Activated T-helper 1 cell treated with anti-CD3 and anti-CD28 coated beads, Interleukin-12 subunit alpha, Interleukin-12 subunit beta, Interleukin-2, Interleukin-4 antibody, amounts not matched to agents 30 ng/mL and 10 ng/mL and 1 ng/mL, durations not matched to agents 14 hours and 24 hours and 36 hours (primary cell): Measurements from ENCODE around the gene AGAP1. TPM values are rescaled to one million over a fixed set of nuclear protein-coding genes. Genes with fewer than 3 reads are reported as not detected.

ENCODE experiments used
- DNase-seq: peaks from one replicate; pipeline ENCODE4 v3.0.0; 2021; ENCODE audit warnings: low spot score
- H3K27ac Mint-ChIP-seq: one replicate; pipeline ENCODE4 v1.8.0; 2021; ENCODE audit warnings: mild to moderate bottlenecking, mixed read lengths
- H3K27me3 Mint-ChIP-seq: one replicate; pipeline ENCODE4 v1.8.0; 2022; ENCODE audit warnings: mild to moderate bottlenecking, moderate library complexity, mixed read lengths; ENCODE audit not compliant: insufficient read depth
- H3K36me3 Mint-ChIP-seq: one replicate; pipeline ENCODE4 v1.8.0; 2021; ENCODE audit warnings: low read depth, mixed read lengths
- H3K4me1 Mint-ChIP-seq: one replicate; pipeline ENCODE4 v1.8.0; 2021; ENCODE audit warnings: low read depth, mixed read lengths
- H3K4me3 Mint-ChIP-seq: one replicate; pipeline ENCODE4 v1.8.0; 2021; ENCODE audit warnings: mild to moderate bottlenecking, moderate library complexity, mixed read lengths
- H3K9me3 Mint-ChIP-seq: one replicate; pipeline ENCODE4 v1.8.0; 2021; ENCODE audit warnings: mixed read lengths
- intact Hi-C: fragments of 100-400 bp; cut with micrococcal nuclease; formaldehyde crosslinking; loops from one replicate; pipeline ENCODE4 v1.15.1; 2024
- total RNA-seq: library from RNA; stranded (reverse); gene quantifications from 2 replicates; pipeline ENCODE4 v1.2.3, GENCODE V29; 2022

The AGAP1 gene
- total RNA-seq, 1 donor from 2014 or later: 2.0 TPM

DNA sequence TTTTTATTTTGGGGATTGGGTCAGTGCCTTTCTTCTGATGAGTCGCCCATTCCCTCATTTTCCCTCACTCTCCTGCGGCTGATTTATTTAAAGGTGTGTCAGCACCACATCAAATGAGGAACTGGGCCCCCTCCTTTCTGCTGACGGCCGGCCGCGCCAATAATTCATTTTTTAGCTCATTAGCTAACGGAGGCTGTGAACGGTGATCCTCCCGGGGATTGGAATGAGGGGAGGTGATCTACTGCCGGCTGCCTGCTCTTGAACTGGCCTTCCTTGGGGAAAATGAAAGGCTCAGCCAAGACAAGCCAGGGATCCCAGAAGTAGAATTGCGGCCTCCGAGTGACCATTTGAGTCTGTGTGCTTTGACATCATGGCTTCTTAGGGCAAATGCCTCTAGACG, 620.1 kb downstream of the AGAP1 start:
- Mint-ChIP-seq H3K36me3 (no peaks in the 10 kb centered on the region), H3K4me3 (no peak overlapping the region), H3K27me3 (no peaks in the 10 kb centered on the region), H3K9me3 (no peaks in the 10 kb centered on the region), H3K27ac (no peak overlapping the region), H3K4me1 (no peaks in the 10 kb centered on the region)
- DNase-seq: no peak
- intact Hi-C loops: no loop called here

DNA sequence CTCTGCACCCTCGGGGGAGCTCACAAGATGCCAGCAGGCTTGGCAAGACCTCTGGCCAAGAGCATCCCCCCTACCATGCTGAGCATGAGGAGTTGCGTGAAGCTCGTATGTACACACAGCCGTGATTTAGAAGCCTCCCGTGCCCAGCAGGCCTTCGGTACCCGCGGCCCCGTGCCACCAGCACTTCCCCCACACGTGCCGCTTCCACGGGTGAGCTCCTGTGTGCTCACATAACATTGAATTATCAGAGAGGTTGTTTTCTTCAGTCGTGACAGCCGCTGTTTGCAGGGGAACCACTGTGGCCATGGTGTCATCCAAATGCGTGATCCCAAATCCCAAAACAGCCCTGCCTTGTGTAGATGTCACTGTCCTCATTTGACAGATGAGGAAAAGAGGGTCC, 621.1 kb downstream of the AGAP1 start:
- peaks cover 3% of the 10 kb centered on the region for H3K27me3 Mint-ChIP-seq
- H3K36me3 Mint-ChIP-seq: no peaks in the 10 kb centered on the region
- no peak overlapping the region for H3K4me3 Mint-ChIP-seq
- intact Hi-C loops: no loop called here
- DNase-seq: no peak
- no peaks in the 10 kb centered on the region for H3K9me3 Mint-ChIP-seq
- no peak overlapping the region for H3K27ac Mint-ChIP-seq
- no peaks in the 10 kb centered on the region for H3K4me1 Mint-ChIP-seq

DNA sequence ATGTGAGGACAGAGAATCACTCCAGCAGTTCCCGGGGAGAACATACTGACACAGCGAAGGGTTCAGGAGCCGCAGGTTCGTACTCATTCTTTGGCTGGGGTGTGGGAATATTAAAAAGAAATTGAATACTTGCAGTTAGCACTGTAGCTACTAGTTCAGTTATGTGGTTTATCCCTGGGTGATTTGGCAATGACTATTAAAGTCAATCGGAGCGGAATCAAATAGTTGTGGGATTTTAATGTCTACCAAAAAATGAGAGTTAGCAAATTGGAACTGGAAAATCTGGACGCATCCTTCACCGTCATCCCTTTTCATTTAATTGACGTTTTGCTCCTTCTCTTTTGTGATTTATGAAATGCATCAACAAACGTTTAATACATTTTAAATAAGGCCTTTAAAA, 623.6 kb downstream of the AGAP1 start:
- Mint-ChIP-seq H3K36me3 (no peaks in the 10 kb centered on the region), H3K4me1 (no peaks in the 10 kb centered on the region), H3K27ac (no peak overlapping the region), H3K27me3 (peaks cover 3% of the 10 kb centered on the region), H3K9me3 (no peaks in the 10 kb centered on the region), H3K4me3 (no peak overlapping the region)
- intact Hi-C loops: no loop called here
- DNase-seq: no peak

DNA sequence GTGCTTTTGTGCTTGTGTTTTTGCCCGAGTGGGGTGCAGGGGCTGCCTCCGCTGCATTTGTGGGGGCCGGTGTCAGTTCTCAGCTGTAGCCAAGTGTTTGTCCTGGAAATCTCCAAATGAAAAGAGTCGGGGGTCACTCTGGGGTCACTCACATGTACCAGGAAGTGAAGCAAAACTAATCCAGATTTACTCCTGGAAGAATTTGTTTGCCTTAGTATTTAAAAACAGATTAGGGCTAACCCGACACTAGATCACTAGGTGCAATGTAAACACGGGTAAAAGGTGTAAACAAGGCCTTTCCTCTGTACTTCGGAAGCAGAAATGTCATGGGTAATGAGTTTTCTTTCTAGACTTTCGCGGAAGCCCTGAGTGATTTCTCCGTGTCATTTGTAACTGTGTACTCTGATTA, 624.0 kb downstream of the AGAP1 start:
- DNase-seq: no peak
- intact Hi-C loops: no loop called here
- H3K27me3 Mint-ChIP-seq: peaks cover 3% of the 10 kb centered on the region

DNA sequence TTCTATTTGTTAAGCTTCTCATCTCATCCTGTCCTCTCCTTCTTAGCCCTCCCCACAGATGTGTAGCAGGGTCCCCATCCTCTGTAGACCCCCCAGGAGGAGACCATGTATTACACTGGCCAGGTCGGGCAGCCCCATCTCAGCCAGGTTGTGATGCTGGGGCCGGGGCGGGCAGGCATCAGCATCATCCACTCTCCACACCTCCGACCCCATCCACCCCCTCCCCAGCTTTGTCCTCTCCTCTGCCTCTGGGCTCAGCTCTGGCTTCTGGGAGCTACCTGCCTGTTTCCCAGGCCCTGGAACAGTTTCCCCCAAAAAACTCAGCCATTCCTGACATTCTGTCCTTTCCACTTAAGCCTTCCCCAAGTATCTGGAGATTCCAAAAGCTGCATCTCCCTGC, 625.2 kb downstream of the AGAP1 start:
- Mint-ChIP-seq H3K27ac (no peak overlapping the region), H3K4me3 (no peak overlapping the region), H3K36me3 (no peaks in the 10 kb centered on the region), H3K4me1 (no peaks in the 10 kb centered on the region), H3K9me3 (no peaks in the 10 kb centered on the region), H3K27me3 (peaks cover 3% of the 10 kb centered on the region)
- DNase-seq: no peak
- intact Hi-C loops: no loop called here

More for the DNA sequence above, 624.0 kb downstream of the AGAP1 start:
- no peaks in the 10 kb centered on the region for H3K9me3 Mint-ChIP-seq
- no peaks in the 10 kb centered on the region for H3K36me3 Mint-ChIP-seq
- H3K4me1 Mint-ChIP-seq: no peaks in the 10 kb centered on the region
- H3K27ac Mint-ChIP-seq: no peak overlapping the region
- H3K4me3 Mint-ChIP-seq: no peak overlapping the region

DNA sequence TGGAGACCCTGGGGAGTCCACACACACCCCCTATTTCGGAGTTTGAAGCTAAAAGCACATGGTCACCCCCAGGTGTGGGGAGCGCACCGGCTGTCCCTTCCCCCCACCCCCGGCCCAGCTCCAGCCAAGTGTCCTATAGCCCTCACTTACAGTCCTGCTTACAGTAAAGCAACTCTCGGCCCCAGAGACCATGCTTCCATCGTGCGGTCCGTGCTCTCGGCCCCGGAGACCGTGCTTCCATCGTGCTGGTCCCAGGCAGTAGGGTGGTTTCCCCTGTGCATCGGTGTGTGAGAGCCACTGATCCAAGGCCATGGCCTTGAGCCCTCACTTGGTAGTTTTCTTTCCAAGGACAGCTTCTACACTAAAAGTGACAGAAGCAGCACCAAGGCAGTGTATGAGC, 625.6 kb downstream of the AGAP1 start:
- Mint-ChIP-seq H3K36me3 (no peaks in the 10 kb centered on the region), H3K27me3 (peaks cover 3% of the 10 kb centered on the region), H3K9me3 (no peaks in the 10 kb centered on the region), H3K4me3 (no peak overlapping the region), H3K4me1 (no peaks in the 10 kb centered on the region), H3K27ac (no peak overlapping the region)
- no peak for DNase-seq
- intact Hi-C loops: no loop called here

DNA sequence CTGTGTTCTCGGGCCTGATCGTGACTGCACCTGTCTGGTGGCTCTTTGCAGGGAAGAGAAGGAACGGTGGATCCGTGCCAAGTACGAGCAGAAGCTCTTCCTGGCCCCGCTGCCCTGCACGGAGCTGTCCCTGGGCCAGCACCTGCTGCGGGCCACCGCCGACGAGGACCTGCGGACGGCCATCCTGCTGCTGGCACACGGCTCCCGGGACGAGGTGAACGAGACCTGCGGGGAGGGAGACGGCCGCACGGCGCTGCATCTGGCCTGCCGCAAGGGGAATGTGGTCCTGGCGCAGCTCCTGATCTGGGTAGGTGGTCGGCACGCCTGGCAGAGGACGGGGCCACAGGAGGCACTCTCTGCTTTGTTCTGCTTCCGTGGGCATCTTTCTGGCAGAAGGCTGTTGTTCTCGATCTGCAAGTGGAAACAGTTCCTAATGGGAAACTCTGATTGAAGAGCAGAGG, 626.3 kb downstream of the AGAP1 start:
- no peak overlapping the region for H3K4me3 Mint-ChIP-seq
- no peaks in the 10 kb centered on the region for H3K4me1 Mint-ChIP-seq
- H3K27ac Mint-ChIP-seq: no peak overlapping the region
- H3K9me3 Mint-ChIP-seq: no peaks in the 10 kb centered on the region
- intact Hi-C loops: no loop called here
- no peak for DNase-seq
- H3K27me3 Mint-ChIP-seq: peaks cover 3% of the 10 kb centered on the region
- no peaks in the 10 kb centered on the region for H3K36me3 Mint-ChIP-seq

DNA sequence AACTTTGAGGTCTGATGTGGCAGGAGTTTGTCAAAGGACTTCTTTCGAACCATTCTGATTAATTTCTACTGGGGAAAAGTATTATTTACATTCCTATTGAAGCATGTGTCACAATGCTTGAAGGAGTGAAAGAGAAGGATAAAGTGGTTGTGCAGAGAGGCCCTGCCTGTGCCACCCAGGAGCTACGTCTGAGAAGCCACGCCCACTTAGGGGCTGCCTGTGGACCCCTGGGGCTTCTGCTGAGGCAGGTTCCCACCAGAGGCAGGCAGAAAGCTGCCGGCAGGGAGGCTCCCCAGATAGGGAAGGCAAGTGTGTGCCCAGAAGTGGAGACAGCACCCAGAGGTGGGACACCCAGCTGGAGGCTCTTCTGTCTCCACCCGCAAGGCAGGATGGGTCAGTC, 627.0 kb downstream of the AGAP1 start:
- no peak for DNase-seq
- Mint-ChIP-seq H3K36me3 (no peaks in the 10 kb centered on the region), H3K9me3 (no peaks in the 10 kb centered on the region), H3K4me1 (no peaks in the 10 kb centered on the region), H3K27me3 (peaks cover 3% of the 10 kb centered on the region), H3K4me3 (no peak overlapping the region), H3K27ac (no peak overlapping the region)
- intact Hi-C loops: no loop called here

DNA sequence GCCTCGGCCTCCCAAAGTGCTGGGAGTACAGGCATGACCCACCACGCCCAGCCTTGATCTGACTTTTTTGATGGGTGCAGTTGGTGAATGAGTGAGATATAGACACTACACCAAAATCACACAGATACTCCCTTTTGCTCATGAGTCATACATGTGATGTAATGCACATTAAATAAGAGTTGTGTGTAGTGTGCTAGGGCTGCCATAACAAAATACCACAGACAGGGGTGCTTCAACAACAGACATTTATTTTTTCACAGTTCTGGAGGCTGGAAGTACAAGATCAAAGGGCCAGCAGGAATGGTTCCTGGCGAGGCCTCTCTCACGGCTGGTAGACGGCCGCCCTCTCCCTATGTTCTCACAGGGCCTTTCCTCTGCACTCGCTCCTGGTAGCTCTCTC, 627.7 kb downstream of the AGAP1 start:
- Mint-ChIP-seq H3K4me3 (no peak overlapping the region), H3K9me3 (no peaks in the 10 kb centered on the region), H3K27ac (no peak overlapping the region), H3K4me1 (no peaks in the 10 kb centered on the region), H3K27me3 (peaks cover 3% of the 10 kb centered on the region), H3K36me3 (no peaks in the 10 kb centered on the region)
- intact Hi-C loops: no loop called here
- no peak for DNase-seq

DNA sequence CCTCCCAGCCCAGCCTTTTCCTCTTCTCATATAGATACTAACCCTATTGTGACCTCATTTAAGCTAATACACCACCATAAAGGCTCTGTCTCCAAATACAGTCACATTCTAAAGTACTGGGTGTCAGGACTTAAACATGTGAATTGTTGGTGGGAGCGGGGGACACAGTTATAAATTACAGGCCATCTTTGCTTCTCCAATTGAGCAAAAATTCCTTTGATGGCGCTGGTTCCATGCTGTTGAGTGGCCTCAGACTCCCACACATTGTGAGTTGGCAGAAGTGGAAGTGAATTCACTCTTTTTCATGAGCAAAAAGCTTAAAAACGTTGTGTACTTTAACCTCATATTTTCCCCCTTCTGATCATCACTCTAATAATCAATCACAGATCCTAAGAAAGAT, 628.4 kb downstream of the AGAP1 start:
- intact Hi-C loops: no loop called here
- no peak overlapping the region for H3K27ac Mint-ChIP-seq
- H3K27me3 Mint-ChIP-seq: peaks cover 3% of the 10 kb centered on the region
- DNase-seq: no peak
- H3K4me3 Mint-ChIP-seq: no peak overlapping the region
- H3K9me3 Mint-ChIP-seq: no peaks in the 10 kb centered on the region
- H3K4me1 Mint-ChIP-seq: no peaks in the 10 kb centered on the region
- no peaks in the 10 kb centered on the region for H3K36me3 Mint-ChIP-seq

DNA sequence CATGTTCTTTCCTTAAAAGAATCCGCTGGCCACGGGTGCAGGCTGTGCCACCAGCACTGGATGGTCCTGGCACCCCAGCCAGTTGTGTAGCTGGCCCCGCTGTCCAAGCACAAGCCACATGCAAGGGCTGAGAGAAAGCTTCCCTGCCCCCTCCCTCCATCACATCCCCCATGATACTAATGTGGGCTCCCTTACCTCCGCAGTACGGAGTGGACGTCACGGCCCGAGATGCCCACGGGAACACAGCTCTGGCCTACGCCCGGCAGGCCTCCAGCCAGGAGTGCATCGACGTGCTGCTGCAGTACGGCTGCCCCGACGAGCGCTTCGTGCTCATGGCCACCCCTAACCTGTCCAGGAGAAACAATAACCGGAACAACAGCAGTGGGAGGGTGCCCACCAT, 629.9 kb downstream of the AGAP1 start:
- no peak overlapping the region for H3K4me3 Mint-ChIP-seq
- H3K27ac Mint-ChIP-seq: no peak overlapping the region
- H3K9me3 Mint-ChIP-seq: no peaks in the 10 kb centered on the region
- peaks cover 3% of the 10 kb centered on the region for H3K27me3 Mint-ChIP-seq
- no peaks in the 10 kb centered on the region for H3K4me1 Mint-ChIP-seq
- DNase-seq: no peak
- intact Hi-C loops: no loop called here
- no peaks in the 10 kb centered on the region for H3K36me3 Mint-ChIP-seq

DNA sequence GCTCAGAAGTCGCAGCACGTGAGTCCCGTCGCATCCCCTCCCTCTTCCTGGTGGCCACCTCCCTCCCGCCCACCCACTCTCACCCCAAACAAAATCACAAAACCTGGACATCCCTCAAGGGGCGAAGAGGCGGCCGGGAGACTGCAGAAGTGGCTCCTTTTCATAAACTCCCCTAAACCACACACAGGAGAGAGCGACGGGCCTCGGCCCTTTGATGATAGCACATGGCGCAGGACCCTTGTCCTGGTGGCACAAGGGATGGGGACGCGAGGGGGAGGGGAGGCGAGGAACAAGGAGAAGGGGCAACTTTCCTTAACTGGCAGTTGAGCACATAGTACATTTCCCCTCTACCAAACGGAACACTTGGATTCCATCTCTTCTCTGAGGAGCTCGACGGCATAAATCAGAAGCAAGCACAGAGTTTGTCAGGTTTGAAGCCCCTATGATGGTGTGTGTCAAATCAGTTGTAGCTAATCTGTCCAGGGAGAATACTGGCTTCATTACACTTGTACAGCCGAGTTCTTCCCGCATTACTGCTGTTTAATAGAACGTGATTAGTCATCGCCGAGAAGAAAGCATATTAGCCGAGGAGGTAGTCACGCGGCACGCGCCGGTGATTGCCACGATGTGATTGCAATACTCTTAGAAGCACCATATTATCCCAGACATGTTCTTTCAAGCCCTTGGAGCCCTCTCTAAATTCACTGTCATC, 630.5 kb downstream of the AGAP1 start:
- Mint-ChIP-seq H3K27me3 (peaks cover 3% of the 10 kb centered on the region), H3K4me1 (no peaks in the 10 kb centered on the region), H3K9me3 (no peaks in the 10 kb centered on the region), H3K27ac (no peak overlapping the region), H3K36me3 (no peaks in the 10 kb centered on the region), H3K4me3 (no peak overlapping the region)
- intact Hi-C loops: no loop called here
- DNase-seq: no peak

DNA sequence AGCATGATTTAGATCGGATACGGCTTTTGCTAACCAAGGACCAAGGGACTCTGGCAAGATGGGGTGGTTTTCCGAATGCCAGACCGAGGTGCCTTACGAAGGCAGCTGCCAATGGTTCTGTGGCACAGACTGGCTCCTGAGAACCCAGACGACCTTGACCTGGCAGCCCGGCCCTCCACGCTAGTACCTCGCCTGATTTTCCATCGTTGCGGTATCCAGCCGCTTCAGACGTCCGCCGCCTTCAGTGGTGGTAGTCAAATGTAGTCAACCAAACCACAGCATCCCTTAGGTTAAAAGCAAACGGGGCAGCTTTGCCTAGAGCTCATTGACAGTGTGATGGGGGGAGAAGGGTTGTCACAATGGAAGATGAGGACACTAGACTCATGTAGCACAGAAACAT, 631.7 kb downstream of the AGAP1 start:
- no peak for DNase-seq
- intact Hi-C loops: no loop called here
- Mint-ChIP-seq H3K4me1 (no peaks in the 10 kb centered on the region), H3K27me3 (no peaks in the 10 kb centered on the region), H3K4me3 (no peak overlapping the region), H3K9me3 (no peaks in the 10 kb centered on the region), H3K27ac (no peak overlapping the region), H3K36me3 (no peaks in the 10 kb centered on the region)

DNA sequence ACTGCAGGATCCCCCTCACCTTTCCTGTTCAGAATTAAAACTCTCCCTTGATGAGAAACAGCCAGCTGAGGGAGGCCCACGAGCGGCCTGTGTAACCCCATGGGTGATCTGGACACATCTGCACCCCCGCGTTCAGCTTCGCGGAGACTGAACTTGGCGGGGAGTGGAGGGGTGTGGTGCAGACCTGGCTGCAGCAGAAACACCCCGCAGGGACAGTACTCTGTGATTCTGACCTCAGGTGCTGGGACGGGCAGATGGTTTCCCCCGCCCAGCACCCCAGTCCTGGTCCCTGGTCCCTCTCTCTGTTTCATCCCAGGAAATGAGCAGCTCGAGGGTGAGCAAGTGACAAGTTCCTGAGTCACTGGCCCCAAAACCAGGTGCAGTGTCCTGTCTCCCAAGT, 633.2 kb downstream of the AGAP1 start:
- no peak for DNase-seq
- Mint-ChIP-seq H3K9me3 (no peaks in the 10 kb centered on the region), H3K36me3 (no peaks in the 10 kb centered on the region), H3K4me3 (no peak overlapping the region), H3K4me1 (no peaks in the 10 kb centered on the region), H3K27me3 (no peaks in the 10 kb centered on the region), H3K27ac (no peak overlapping the region)
- intact Hi-C loops: no loop called here
